ENCODE results near the gene ACOT11. TPM values are rescaled to one million over a fixed set of nuclear protein-coding genes. Genes with fewer than 3 reads are reported as not detected.
A peak's percentile ranks its signal among the peaks of the same experiment; 100 is the strongest.

Gene ACOT11
- total and polyA plus RNA-seq, 2 of the 4 experiments (the other 2 are of a cell fraction), result 2.5 to 2.7 TPM

DNA sequence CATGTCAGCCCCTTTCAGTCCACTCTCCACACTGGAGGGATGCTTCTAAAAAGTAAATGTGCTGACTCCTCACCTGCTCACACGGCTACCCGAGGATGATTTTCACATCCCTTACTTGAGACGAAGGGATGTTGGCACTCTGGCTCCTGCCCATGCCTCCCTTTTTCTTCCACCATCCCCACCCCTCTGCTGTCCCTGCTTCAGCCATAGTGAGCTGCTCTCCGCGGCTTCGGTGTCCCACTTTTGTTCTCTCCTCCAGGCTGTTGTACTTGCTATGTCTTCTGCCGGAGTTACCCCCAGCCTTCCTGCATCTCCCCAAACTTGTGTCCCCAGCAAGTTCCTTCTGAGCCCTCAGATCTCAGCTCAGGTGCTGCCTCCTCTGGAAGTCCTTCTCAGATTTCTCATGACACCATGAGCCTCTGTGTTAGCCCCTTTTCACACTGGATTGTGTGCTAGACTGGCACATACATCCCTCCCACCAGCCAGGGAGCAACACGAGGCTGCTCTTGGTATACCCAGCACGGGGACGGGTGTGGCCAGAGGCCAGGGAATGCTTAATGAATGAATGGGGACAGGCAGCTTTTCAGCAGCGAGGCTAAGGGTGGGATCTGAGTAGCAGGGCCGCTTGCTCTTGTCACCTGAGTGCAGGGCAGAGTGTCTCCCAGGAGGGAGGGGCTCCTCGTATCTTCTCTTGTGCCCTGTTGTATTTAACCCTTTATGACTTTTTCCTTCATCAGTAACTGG is 1.3 kb downstream of the ACOT11 start:
- no peak overlapping the region for H4K8ac ChIP-seq (ENCODE audit: low read depth in 2 of 2, low read length in 2 of 2)
- no peak overlapping the region for H2BK15ac ChIP-seq (ENCODE audit: low read depth, low read length)
- peak overlapping the region; percentile 53 for H2AFZ ChIP-seq (replicated peaks; ENCODE audit: low read length, poor library complexity)
- no peak overlapping the region for H2BK20ac ChIP-seq (ENCODE audit: low read depth, low read length)
- H3K9me1 ChIP-seq (ENCODE audit: insufficient read depth, low read length), result no peaks in the 10 kb centered on the region
- peaks cover 3% of the 10 kb centered on the region; the same call in 1 of the 2 replicates for H3K4me1 ChIP-seq (ENCODE audit: control insufficient read depth, insufficient read depth, low read length)
- H2AK5ac ChIP-seq (ENCODE audit: low read depth, low read length), result no peak overlapping the region
- no peak overlapping the region for H3K4me2 ChIP-seq (ENCODE audit: low read depth, low read length)
- no peaks in the 10 kb centered on the region for H4K20me1 ChIP-seq (ENCODE audit: insufficient read depth, low read length)
- no peak overlapping the region for H2BK120ac ChIP-seq (ENCODE audit: low read depth, low read length)
- H3K9ac ChIP-seq (ENCODE audit: low read depth, low read length), result no peak overlapping the region
- BruUV-seq (replicated peaks), result no TSS peak
- no peak overlapping the region for H3K23ac ChIP-seq (ENCODE audit: low read depth, low read length)
- H3K9me3 ChIP-seq (ENCODE audit: control insufficient read depth, insufficient read depth, low read length), result no peaks in the 10 kb centered on the region
- no peak overlapping the region for H4K91ac ChIP-seq (ENCODE audit: insufficient read depth, low read depth, low read length)
- CTCF ChIA-PET, result no interaction called here
- in situ Hi-C loops (cut with MboI; ENCODE audit: low sequenced_read_pairs), result no loop called here
- ATAC-seq (ENCODE audit: low read depth) (no peak), DNase-seq (no peak)
- intact Hi-C loops (cut with micrococcal nuclease), result no loop called here
- H3K79me1 ChIP-seq (ENCODE audit: low read depth in 1 of 2, low read length in 2 of 2), result no peaks in the 10 kb centered on the region
- H4K5ac ChIP-seq (ENCODE audit: low read depth, low read length), result no peak overlapping the region
- H3K4ac ChIP-seq (ENCODE audit: low read depth, low read length), result no peak overlapping the region
- no peaks in the 10 kb centered on the region for H3K27me3 ChIP-seq (ENCODE audit: control insufficient read depth, insufficient read depth, low read length)
- H3K27ac ChIP-seq (ENCODE audit: insufficient read depth, low read length), result no peak overlapping the region
- no peaks in the 10 kb centered on the region for H3K36me3 ChIP-seq (ENCODE audit: control insufficient read depth, insufficient read depth, low read length)
- H3K56ac ChIP-seq (ENCODE audit: extremely low read depth, insufficient read depth, low read length), result no peak overlapping the region
- 76% methylated on average over 8 of the region's 13 CpGs; no CpG with 5 or more reads in 1 of the 2 experiments for WGBS, 2 experiments (ENCODE audit: extremely low coverage in 2 of 2, insufficient read length in 1 of 2)
- H3K14ac ChIP-seq (replicated peaks; ENCODE audit: low read depth, low read length), result no peak overlapping the region
- H2AK9ac ChIP-seq (replicated peaks; ENCODE audit: low read depth, low read length, poor library complexity), result no peak overlapping the region
- no peak overlapping the region for H3K18ac ChIP-seq (ENCODE audit: low read depth, low read length)
- dilution Hi-C loops (cut with HindIII; ENCODE audit: low sequenced_read_pairs, unreplicated experiment), result no loop called here
- H3K4me3 ChIP-seq (ENCODE audit: insufficient read depth, low read depth, low read length), result no peak overlapping the region
- no peak for TF ChIP-seq BHLHE40 (IDR thresholded peaks at IDR 0.05; ENCODE audit: low read depth, low read length)
- TF ChIP-seq, protein P1, sequence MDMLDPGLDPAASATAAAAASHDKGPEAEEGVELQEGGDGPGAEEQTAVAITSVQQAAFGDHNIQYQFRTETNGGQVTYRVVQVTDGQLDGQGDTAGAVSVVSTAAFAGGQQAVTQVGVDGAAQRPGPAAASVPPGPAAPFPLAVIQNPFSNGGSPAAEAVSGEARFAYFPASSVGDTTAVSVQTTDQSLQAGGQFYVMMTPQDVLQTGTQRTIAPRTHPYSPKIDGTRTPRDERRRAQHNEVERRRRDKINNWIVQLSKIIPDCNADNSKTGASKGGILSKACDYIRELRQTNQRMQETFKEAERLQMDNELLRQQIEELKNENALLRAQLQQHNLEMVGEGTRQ (IDR thresholded peaks at IDR 0.05; ENCODE audit: low read depth, low read length), result no peak
- no peak for TF ChIP-seq RFX5 (IDR thresholded peaks at IDR 0.05; ENCODE audit: low read depth, low read length)
- no peak for TF ChIP-seq FOS (IDR thresholded peaks at IDR 0.05; ENCODE audit: low read depth, low read length)
- TF ChIP-seq NFE2L2 (IDR thresholded peaks at IDR 0.05; ENCODE audit: low read depth, low read length), result no peak
- no peak for TF ChIP-seq MXI1 (IDR thresholded peaks at IDR 0.05; ENCODE audit: borderline replicate concordance, low read depth, low read length)
- no peak for TF ChIP-seq CEBPB (IDR thresholded peaks at IDR 0.05; ENCODE audit: low read depth, low read length)
- TF ChIP-seq MAZ (IDR thresholded peaks at IDR 0.05; ENCODE audit: borderline replicate concordance, low read depth, low read length), result no peak
- no peak for TF ChIP-seq SMC3 (IDR thresholded peaks at IDR 0.05; ENCODE audit: low read depth, low read length)
- no peak for TF ChIP-seq MAFK (IDR thresholded peaks at IDR 0.05; ENCODE audit: low read depth, low read length)
- no peak for TF ChIP-seq RCOR1 (IDR thresholded peaks at IDR 0.05; ENCODE audit: insufficient replicate concordance, low read length)
- TF ChIP-seq RAD21 (IDR thresholded peaks at IDR 0.05; ENCODE audit: low read length), result no peak
- no peak for TF ChIP-seq POLR2A (IDR thresholded peaks at IDR 0.05; ENCODE audit: low read depth, low read length)
- no peak for TF ChIP-seq CHD1 (IDR thresholded peaks at IDR 0.05; ENCODE audit: low read depth, low read length)
- TF ChIP-seq, protein P2, sequence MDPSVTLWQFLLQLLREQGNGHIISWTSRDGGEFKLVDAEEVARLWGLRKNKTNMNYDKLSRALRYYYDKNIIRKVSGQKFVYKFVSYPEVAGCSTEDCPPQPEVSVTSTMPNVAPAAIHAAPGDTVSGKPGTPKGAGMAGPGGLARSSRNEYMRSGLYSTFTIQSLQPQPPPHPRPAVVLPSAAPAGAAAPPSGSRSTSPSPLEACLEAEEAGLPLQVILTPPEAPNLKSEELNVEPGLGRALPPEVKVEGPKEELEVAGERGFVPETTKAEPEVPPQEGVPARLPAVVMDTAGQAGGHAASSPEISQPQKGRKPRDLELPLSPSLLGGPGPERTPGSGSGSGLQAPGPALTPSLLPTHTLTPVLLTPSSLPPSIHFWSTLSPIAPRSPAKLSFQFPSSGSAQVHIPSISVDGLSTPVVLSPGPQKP (IDR thresholded peaks at IDR 0.05; ENCODE audit: borderline replicate concordance, low read depth, low read length), result no peak
- TF ChIP-seq, protein P3, sequence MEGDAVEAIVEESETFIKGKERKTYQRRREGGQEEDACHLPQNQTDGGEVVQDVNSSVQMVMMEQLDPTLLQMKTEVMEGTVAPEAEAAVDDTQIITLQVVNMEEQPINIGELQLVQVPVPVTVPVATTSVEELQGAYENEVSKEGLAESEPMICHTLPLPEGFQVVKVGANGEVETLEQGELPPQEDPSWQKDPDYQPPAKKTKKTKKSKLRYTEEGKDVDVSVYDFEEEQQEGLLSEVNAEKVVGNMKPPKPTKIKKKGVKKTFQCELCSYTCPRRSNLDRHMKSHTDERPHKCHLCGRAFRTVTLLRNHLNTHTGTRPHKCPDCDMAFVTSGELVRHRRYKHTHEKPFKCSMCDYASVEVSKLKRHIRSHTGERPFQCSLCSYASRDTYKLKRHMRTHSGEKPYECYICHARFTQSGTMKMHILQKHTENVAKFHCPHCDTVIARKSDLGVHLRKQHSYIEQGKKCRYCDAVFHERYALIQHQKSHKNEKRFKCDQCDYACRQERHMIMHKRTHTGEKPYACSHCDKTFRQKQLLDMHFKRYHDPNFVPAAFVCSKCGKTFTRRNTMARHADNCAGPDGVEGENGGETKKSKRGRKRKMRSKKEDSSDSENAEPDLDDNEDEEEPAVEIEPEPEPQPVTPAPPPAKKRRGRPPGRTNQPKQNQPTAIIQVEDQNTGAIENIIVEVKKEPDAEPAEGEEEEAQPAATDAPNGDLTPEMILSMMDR (conservative IDR thresholded peaks at IDR 0.05; ENCODE audit: low read depth, low read length), result no peak
- H2BK5ac ChIP-seq (ENCODE audit: low read depth, low read length, poor library complexity, severe bottlenecking), result no peak overlapping the region
- POLR2A ChIA-PET (ENCODE audit: unreplicated experiment), result interaction anchor here (0.6 kb wide), 1 partner anchor 45 kb away, joined by 5 read pairs; no protein-coding TSS in a partner anchor
